ENCODE measurements around the gene STRAP. TPM values are rescaled to one million over a fixed set of nuclear protein-coding genes. Genes with fewer than 3 reads are reported as not detected.

STRAP gene
- total RNA-seq, 4 donors from 2014 or later = 77.7 to 106 (median 102) TPM

DNA sequence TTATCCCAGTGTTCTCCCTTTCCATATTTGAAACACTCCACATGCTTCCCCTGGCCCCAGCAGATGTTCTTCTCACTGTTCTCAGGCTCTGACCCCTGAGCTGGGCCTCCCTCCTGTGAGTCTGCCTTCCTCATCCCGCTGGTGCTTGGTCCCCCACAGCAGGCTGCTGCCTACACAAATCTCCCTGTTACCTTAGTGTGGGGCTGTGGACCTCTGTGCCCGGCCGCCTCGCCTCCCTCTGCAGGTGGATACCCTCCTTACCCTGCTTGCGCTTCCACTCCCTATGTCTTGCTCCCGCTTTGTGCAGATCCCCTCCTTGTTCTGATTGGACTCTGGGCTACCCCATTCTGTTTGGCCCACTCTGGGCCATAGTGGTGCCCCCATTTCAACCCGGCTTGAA, 35.9 kb downstream of the STRAP start:
- Histone ChIP-seq H3K9me3 (no peaks in the 10 kb centered on the region), H3K4me3 (no peak overlapping the region), H3K27me3 (no peaks in the 10 kb centered on the region), H3K4me1 (no peaks in the 10 kb centered on the region), H3K36me3 (no peaks in the 10 kb centered on the region), H3K27ac (no peak overlapping the region)
- TF ChIP-seq POLR2A (IDR thresholded peaks at IDR 0.05) = no peak
- TF ChIP-seq, protein P1, sequence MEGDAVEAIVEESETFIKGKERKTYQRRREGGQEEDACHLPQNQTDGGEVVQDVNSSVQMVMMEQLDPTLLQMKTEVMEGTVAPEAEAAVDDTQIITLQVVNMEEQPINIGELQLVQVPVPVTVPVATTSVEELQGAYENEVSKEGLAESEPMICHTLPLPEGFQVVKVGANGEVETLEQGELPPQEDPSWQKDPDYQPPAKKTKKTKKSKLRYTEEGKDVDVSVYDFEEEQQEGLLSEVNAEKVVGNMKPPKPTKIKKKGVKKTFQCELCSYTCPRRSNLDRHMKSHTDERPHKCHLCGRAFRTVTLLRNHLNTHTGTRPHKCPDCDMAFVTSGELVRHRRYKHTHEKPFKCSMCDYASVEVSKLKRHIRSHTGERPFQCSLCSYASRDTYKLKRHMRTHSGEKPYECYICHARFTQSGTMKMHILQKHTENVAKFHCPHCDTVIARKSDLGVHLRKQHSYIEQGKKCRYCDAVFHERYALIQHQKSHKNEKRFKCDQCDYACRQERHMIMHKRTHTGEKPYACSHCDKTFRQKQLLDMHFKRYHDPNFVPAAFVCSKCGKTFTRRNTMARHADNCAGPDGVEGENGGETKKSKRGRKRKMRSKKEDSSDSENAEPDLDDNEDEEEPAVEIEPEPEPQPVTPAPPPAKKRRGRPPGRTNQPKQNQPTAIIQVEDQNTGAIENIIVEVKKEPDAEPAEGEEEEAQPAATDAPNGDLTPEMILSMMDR (IDR thresholded peaks at IDR 0.05 in 4 of 5, conservative IDR thresholded peaks at IDR 0.05 in 1 of 5) = no peak
- intact Hi-C loops (cut with DNase I; ENCODE audit: low total_unique reads) = no loop called here
- in situ Hi-C loops (cut with MboI; ENCODE audit: low sequenced_read_pairs in 4 of 4) = loop anchor here in 1 of 4 donors (25.0 kb wide), 1 partner anchor 1131 kb away; no protein-coding TSS in a partner anchor
- DNase-seq (no peak), ATAC-seq (no peak)

DNA sequence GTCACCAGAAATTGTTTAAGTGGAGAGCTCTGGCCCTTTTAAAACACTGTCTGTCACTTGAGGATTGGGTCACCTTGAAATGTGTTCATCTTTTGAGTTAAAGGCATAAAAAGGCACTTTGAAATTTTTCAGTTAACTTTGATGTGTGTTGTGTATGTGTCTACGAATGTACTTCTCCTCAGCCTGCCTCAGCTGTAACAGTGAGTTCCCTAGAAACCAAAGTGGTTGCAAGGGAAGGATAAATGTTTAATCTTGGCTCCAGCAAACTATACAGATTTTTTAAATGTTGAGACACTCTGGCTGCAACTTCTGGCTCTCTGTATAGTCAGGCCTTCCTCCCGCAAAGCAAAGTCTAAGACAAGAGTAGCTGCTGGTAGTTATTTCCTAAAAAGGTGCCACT, 37.2 kb downstream of the STRAP start:
- intact Hi-C loops (cut with DNase I; ENCODE audit: low total_unique reads) (no loop called here), in situ Hi-C loops (cut with MboI; ENCODE audit: low sequenced_read_pairs in 4 of 4) (loop anchor here in 1 of 4 donors (25.0 kb wide), 1 partner anchor 1132 kb away; no protein-coding TSS in a partner anchor)
- H3K4me1 ChIP-seq = no peaks in the 10 kb centered on the region
- no peaks in the 10 kb centered on the region for H3K9me3 ChIP-seq
- TF ChIP-seq POLR2A (IDR thresholded peaks at IDR 0.05) = no peak
- TF ChIP-seq, protein P1 (IDR thresholded peaks at IDR 0.05 in 4 of 5, conservative IDR thresholded peaks at IDR 0.05 in 1 of 5) = no peak
- no peaks in the 10 kb centered on the region for H3K27me3 ChIP-seq
- DNase-seq = no peak
- H3K27ac ChIP-seq = no peak overlapping the region
- no peak for ATAC-seq
- H3K36me3 ChIP-seq = no peaks in the 10 kb centered on the region
- no peak overlapping the region for H3K4me3 ChIP-seq

DNA sequence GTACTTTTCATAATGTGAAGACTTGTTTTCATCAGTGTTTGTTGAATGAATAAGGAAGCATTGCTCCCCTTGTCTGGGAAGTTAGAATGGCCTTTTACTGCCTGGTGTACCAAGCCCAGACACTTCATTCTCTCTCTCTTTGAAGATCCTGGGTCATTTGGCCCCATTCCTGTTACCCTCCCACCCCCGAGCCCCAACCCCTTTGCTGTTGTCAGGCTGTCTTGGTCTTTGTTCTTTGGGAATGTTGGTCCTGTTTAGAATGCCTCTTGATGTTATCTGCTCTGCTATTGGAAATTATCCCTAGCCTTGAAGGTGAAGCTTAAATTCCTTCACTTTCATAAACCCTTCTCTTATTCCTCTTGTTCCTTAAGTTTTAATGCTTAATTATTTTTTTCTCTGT, 42.8 kb downstream of the STRAP start:
- no peak for ATAC-seq
- TF ChIP-seq, protein P1 (IDR thresholded peaks at IDR 0.05 in 4 of 5, conservative IDR thresholded peaks at IDR 0.05 in 1 of 5) = no peak
- no peak for TF ChIP-seq POLR2A (IDR thresholded peaks at IDR 0.05)
- DNase-seq = no peak
- H3K9me3 ChIP-seq = no peaks in the 10 kb centered on the region
- H3K27me3 ChIP-seq = no peaks in the 10 kb centered on the region
- intact Hi-C loops (cut with DNase I; ENCODE audit: low total_unique reads) (no loop called here), in situ Hi-C loops (cut with MboI; ENCODE audit: low sequenced_read_pairs in 4 of 4) (loop anchor here in 1 of 4 donors (25.0 kb wide), 1 partner anchor 1138 kb away; no protein-coding TSS in a partner anchor)
- peaks cover 7 to 13% of the 10 kb centered on the region in 2 donors for H3K4me1 ChIP-seq
- H3K36me3 ChIP-seq = no peaks in the 10 kb centered on the region
- no peak overlapping the region for H3K27ac ChIP-seq
- H3K4me3 ChIP-seq = no peak overlapping the region

DNA sequence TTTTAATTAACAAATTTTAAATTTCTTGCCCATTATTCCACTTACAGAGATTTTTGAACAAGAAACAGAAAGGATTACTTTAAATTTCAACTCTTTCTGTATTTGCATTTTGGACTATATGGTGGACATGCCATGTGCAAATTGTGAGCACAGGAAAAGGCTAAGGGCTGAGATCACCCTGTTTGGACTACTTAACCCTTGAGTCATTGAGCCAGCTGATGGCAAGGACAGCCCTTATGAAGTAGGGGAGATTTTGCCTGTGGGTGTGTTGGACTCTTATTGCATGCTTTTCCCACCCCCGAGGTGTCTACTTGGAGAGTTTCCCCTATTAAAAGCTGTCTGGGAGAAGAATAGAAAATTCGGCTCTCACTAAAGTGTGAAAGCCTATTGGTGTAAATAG, 46.2 kb downstream of the STRAP start:
- H3K36me3 ChIP-seq = no peaks in the 10 kb centered on the region
- H3K4me3 ChIP-seq = no peak overlapping the region
- no peaks in the 10 kb centered on the region for H3K27me3 ChIP-seq
- no peak for DNase-seq
- no peak overlapping the region for H3K27ac ChIP-seq
- peaks cover 13 to 14% of the 10 kb centered on the region in 2 donors for H3K4me1 ChIP-seq
- no peaks in the 10 kb centered on the region for H3K9me3 ChIP-seq
- no peak for TF ChIP-seq POLR2A (IDR thresholded peaks at IDR 0.05)
- TF ChIP-seq, protein P1 (IDR thresholded peaks at IDR 0.05 in 4 of 5, conservative IDR thresholded peaks at IDR 0.05 in 1 of 5) = no peak
- in situ Hi-C loops (cut with MboI; ENCODE audit: low sequenced_read_pairs in 4 of 4) (no loop called here), intact Hi-C loops (cut with DNase I; ENCODE audit: low total_unique reads) (no loop called here)
- no peak for ATAC-seq
